ENCODE measurements around the gene CAPSL. TPM values are rescaled to one million over a fixed set of nuclear protein-coding genes. Genes with fewer than 3 reads are reported as not detected.
"Not testable (repeated sequence)": the region's sequence is repeated elsewhere in the genome, so short reads cannot be mapped to it uniquely, and the experiment has no call there.

CAPSL gene
- total RNA-seq (2021): not detected in 2 replicates
- Bru-seq, nascent RNA: percentile 10 among the genes with signal in this experiment
- percentile 12 among the genes with signal in this experiment for BruChase-seq, experiment 1, labeled RNA remaining after a 2-hour chase
- percentile 12 among the genes with signal in this experiment for BruChase-seq, experiment 2, labeled RNA remaining after a 6-hour chase
- long read RNA-seq: 0 reads

- Histone ChIP-seq H3K4me1 (ENCODE audit: insufficient read depth, low read length, poor library complexity, severe bottlenecking) (no peaks in the 10 kb centered on the region), H3K9me3 (ENCODE audit: low read depth, low read length, poor library complexity, severe bottlenecking) (no peaks in the 10 kb centered on the region), H3K4me3 (ENCODE audit: low read depth, low read length, poor library complexity, severe bottlenecking) (no peak within 1 kb of the TSS), H3K27ac (ENCODE audit: low read depth, low read length, poor library complexity, severe bottlenecking) (no peak within 1 kb of the TSS), H3K27me3 (replicated peaks; ENCODE audit: insufficient read depth, low read depth, low read length, poor library complexity) (no peaks in the 10 kb centered on the region), H3K36me3 (ENCODE audit: insufficient read depth, low read length, poor library complexity, severe bottlenecking) (no peaks in the 10 kb centered on the region)
- no TSS peak for BruUV-seq (replicated peaks)
- TF ChIP-seq EZH2 (IDR thresholded peaks at IDR 0.05; ENCODE audit: borderline replicate concordance, low read depth, low read length, poor library complexity, severe bottlenecking): no peak
- TF ChIP-seq, protein P1, sequence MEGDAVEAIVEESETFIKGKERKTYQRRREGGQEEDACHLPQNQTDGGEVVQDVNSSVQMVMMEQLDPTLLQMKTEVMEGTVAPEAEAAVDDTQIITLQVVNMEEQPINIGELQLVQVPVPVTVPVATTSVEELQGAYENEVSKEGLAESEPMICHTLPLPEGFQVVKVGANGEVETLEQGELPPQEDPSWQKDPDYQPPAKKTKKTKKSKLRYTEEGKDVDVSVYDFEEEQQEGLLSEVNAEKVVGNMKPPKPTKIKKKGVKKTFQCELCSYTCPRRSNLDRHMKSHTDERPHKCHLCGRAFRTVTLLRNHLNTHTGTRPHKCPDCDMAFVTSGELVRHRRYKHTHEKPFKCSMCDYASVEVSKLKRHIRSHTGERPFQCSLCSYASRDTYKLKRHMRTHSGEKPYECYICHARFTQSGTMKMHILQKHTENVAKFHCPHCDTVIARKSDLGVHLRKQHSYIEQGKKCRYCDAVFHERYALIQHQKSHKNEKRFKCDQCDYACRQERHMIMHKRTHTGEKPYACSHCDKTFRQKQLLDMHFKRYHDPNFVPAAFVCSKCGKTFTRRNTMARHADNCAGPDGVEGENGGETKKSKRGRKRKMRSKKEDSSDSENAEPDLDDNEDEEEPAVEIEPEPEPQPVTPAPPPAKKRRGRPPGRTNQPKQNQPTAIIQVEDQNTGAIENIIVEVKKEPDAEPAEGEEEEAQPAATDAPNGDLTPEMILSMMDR (conservative IDR thresholded peaks at IDR 0.05; ENCODE audit: low read depth, low read length): no peak
- peak; percentile 63 for DNase-seq (ENCODE audit: low spot score)
- ChIA-PET POLR2A (ENCODE audit: low non-redundant PET) (interaction anchor here (0.8 kb wide), 1 partner anchor 1525 kb away, joined by 5 read pairs; no protein-coding TSS in a partner anchor), CTCF (interaction anchor here (0.7 kb wide), 1 partner anchor 12 kb away, joined by 4 read pairs; no protein-coding TSS in a partner anchor)
- intact Hi-C loops (cut with micrococcal nuclease; ENCODE audit: unreplicated experiment): no loop called here
Measured at GRCh38 chr5:35938568-35939227, at the start of gene CAPSL. CAPSL (minus strand) TSS chr5:35938622; CDS start chr5:35921120, 17,502 bp downstream.

DNA sequence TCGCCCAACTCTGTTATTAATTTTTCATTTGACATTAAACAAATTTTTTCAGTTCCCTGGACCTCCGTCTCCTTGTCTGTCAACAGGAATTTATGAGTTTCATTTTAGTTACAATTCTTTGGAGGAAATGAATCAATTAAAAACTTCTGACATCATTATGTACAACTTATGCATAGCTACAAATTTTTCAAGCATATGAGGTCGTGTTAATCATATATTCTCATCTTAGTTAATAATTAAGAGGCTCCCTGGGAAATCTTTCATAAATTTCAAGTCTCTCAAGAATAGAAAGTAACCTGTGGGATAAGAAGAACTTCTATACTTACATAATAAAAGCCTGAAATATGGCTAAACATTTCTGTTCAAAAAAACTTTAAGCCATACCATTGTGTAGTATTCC is 49.4 kb upstream of the CAPSL start:
- DNase-seq (ENCODE audit: low spot score): no peak
- no peak overlapping the region for H3K4me3 ChIP-seq (ENCODE audit: low read depth, low read length, poor library complexity, severe bottlenecking)
- BruUV-seq (replicated peaks): no TSS peak
- TF ChIP-seq EZH2 (IDR thresholded peaks at IDR 0.05; ENCODE audit: borderline replicate concordance, low read depth, low read length, poor library complexity, severe bottlenecking): no peak
- TF ChIP-seq, protein P1 (conservative IDR thresholded peaks at IDR 0.05; ENCODE audit: low read depth, low read length): no peak
- H3K36me3 ChIP-seq (ENCODE audit: insufficient read depth, low read length, poor library complexity, severe bottlenecking): no peaks in the 10 kb centered on the region
- H3K9me3 ChIP-seq (ENCODE audit: low read depth, low read length, poor library complexity, severe bottlenecking): peaks cover 1% of the 10 kb centered on the region
- CTCF ChIA-PET: no interaction called here
- POLR2A ChIA-PET (ENCODE audit: low non-redundant PET): no interaction called here
- intact Hi-C loops (cut with micrococcal nuclease; ENCODE audit: unreplicated experiment): no loop called here
- no peaks in the 10 kb centered on the region for H3K27me3 ChIP-seq (replicated peaks; ENCODE audit: insufficient read depth, low read depth, low read length, poor library complexity)
- no peaks in the 10 kb centered on the region for H3K4me1 ChIP-seq (ENCODE audit: insufficient read depth, low read length, poor library complexity, severe bottlenecking)
- H3K27ac ChIP-seq (ENCODE audit: low read depth, low read length, poor library complexity, severe bottlenecking): no peak overlapping the region

DNA sequence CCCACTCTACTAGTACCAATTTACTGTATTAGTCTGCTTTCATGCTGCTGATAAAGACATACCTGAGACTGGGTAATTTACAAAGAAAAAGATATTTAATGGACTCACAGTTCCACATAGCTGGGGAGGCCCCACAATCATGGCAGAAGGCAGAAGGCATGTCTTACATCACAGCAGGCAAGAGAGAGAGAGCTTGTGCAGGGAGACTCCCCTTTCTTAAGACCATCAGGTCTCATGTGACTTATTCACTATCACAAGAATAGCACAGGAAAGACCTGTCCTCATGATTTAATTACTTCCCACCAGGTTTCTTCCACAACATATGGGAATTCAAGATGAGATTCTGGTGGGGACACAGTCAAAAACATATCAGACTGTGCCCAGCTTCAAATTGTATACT is 41.3 kb upstream of the CAPSL start:
- no peaks in the 10 kb centered on the region for H3K36me3 ChIP-seq (ENCODE audit: insufficient read depth, low read length, poor library complexity, severe bottlenecking)
- no peak overlapping the region for H3K27ac ChIP-seq (ENCODE audit: low read depth, low read length, poor library complexity, severe bottlenecking)
- no peaks in the 10 kb centered on the region for H3K27me3 ChIP-seq (replicated peaks; ENCODE audit: insufficient read depth, low read depth, low read length, poor library complexity)
- H3K4me3 ChIP-seq (ENCODE audit: low read depth, low read length, poor library complexity, severe bottlenecking): no peak overlapping the region
- DNase-seq (ENCODE audit: low spot score): no peak
- ChIA-PET POLR2A (ENCODE audit: low non-redundant PET) (no interaction called here), CTCF (no interaction called here)
- no TSS peak for BruUV-seq (replicated peaks)
- TF ChIP-seq, protein P1 (conservative IDR thresholded peaks at IDR 0.05; ENCODE audit: low read depth, low read length): no peak
- TF ChIP-seq EZH2 (IDR thresholded peaks at IDR 0.05; ENCODE audit: borderline replicate concordance, low read depth, low read length, poor library complexity, severe bottlenecking): no peak
- intact Hi-C loops (cut with micrococcal nuclease; ENCODE audit: unreplicated experiment): no loop called here
- H3K4me1 ChIP-seq (ENCODE audit: insufficient read depth, low read length, poor library complexity, severe bottlenecking): no peaks in the 10 kb centered on the region
- peaks cover 13% of the 10 kb centered on the region for H3K9me3 ChIP-seq (ENCODE audit: low read depth, low read length, poor library complexity, severe bottlenecking)

DNA sequence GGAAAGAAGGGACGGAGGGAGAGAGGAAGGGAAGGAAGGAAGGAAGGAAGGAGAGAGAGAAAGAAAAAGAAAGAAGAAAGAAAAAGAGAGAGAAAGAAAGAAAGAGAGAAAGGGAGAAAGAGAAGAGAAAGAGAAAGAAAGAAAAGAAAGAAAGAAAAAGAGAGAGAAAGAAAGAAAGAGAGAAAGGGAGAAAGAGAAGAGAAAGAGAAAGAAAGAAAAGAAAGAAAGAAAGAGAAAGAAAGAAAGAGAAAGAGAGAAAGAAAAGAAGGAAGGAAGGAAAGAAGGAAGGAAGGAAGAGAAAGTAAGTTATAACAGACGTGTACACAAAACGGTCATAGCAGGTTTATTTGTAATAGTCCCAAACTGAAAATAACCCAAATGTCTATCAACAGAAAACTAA is 38.4 kb upstream of the CAPSL start:
- H3K27ac ChIP-seq (ENCODE audit: low read depth, low read length, poor library complexity, severe bottlenecking); H3K4me3 ChIP-seq (ENCODE audit: low read depth, low read length, poor library complexity, severe bottlenecking); H3K27me3 ChIP-seq (replicated peaks; ENCODE audit: insufficient read depth, low read depth, low read length, poor library complexity); CTCF ChIA-PET; DNase-seq (ENCODE audit: low spot score); H3K9me3 ChIP-seq (ENCODE audit: low read depth, low read length, poor library complexity, severe bottlenecking); POLR2A ChIA-PET (ENCODE audit: low non-redundant PET); intact Hi-C loops (cut with micrococcal nuclease; ENCODE audit: unreplicated experiment); BruUV-seq (replicated peaks); H3K4me1 ChIP-seq (ENCODE audit: insufficient read depth, low read length, poor library complexity, severe bottlenecking); H3K36me3 ChIP-seq (ENCODE audit: insufficient read depth, low read length, poor library complexity, severe bottlenecking): not testable (repeated sequence)

Data from A673 (cell line).